ENCODE results near the gene PSME3IP1.

PSME3IP1 gene

GRCh38 chr16:57144027-57144426, 41.8 kb downstream of the PSME3IP1 start:
- no peak for DNase-seq (ENCODE audit: low spot score)

DNA sequence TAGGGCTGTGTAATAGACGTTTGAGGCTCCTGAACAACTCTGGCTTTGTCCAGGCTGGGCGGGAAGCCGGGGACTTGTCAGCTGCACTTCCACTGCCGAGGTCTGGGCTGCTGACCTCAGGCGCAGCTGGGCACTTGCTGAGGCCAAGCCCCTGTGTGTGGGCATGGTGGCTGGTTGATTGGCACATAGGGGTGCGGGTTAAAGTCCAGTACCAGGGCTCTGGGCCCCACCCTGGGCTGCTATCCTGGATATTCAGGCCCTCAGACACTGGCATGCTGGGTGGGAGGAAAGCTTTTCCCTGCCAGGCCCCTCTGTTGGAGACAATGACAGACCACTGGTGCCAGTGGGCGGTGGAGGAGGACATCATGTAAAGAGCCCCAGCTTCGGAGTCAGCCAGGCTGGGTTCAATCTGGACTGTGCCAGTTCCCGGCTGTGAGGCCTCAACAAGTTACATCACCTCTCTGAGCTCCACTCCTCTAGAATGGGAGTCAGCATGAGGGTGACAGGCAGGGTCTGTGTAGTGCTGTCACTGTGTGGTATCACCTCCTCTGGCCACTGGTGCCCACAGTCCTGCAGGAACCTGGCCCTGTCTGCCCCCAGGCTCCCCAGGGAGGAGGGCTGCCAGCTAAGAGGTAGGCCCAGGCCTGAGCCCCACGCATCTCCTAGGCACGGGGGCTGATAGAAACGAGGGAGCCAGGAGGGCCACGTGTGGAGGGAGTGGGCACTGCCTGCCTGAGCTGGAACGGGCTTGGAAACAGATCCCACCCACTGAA, 42.5 kb downstream of the PSME3IP1 start:
- no peak for DNase-seq (ENCODE audit: low spot score)

DNA sequence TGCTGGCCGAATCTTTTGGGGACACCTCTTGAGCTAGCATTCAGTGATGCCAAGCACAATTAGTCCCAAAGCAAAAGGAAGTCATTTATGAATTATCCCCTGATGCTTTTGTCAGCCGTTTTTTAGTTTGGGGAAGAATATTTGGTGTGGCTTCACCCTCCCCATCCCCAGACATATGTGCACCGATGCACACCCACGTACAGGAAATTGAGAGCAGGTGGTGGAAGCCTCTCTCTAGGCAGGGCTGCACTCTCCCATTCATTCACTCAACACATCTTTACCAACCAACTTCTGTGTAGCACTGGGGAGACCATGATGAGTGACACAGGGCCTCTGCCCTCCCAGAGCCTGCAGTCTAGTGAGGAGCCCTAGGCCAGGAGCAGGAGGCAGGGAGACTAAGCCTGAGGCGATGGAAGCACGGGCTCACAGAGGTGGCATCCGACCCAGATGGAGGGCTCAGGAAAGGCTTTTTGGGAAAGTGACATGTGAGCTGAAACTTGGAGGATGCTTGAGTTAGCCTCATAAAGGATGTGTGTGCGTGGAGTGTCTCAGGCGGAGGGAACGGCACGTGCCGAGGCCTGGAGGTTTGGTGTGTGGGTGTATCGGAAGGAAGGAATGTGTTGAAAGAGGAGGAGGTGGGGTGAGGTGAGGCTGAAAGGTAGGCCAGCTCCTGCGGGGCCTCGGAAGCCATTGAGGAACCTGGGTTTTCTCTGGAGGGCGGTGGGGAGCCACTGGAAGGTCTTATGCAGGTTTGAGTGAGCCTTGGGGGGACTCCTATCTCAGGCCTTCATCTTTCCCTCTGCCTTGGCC, 43.8 kb downstream of the PSME3IP1 start:
- no peak for DNase-seq (ENCODE audit: low spot score)

DNA sequence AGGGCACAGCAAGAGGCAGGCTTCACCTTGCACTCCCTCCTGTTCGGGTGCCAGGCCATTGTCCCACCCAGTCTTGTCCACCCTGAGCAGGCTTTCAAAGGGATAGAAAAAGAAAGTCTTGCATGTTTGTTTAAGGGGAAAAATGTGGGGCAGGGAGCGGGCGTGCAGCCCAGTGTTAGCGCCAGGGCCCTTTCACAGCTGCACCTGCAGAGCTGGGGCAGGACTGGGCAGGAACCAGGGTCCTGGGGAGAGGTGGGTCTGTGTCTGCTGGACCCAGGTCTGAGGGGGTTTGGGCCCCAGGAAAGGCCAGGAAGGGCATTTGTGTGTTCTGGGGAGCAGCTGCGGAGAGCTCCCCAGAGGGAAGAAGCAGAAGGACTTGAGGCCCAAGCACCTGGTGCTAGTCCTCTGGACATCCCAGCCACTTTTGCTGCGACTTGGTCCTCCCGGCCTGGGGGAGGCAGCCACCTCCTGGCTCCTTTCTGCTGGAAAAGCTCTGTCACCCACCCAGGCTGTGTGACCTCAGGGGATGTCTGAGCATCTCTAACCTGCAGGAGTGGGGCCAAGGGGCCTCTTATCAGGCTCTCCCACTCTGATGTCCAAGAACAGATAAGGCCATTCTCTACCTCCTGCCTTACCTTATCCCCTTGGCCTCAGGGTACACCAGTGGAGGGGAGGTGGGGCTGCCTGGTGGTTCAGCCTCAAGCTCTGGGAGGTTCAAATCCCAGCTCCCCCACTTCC, 44.7 kb downstream of the PSME3IP1 start:
- DNase-seq (ENCODE audit: low spot score), result no peak

- DNase-seq (ENCODE audit: low spot score), result no peak
Measured at GRCh38 chr16:57138281-57138935, 47.4 kb downstream of the PSME3IP1 start.

DNA sequence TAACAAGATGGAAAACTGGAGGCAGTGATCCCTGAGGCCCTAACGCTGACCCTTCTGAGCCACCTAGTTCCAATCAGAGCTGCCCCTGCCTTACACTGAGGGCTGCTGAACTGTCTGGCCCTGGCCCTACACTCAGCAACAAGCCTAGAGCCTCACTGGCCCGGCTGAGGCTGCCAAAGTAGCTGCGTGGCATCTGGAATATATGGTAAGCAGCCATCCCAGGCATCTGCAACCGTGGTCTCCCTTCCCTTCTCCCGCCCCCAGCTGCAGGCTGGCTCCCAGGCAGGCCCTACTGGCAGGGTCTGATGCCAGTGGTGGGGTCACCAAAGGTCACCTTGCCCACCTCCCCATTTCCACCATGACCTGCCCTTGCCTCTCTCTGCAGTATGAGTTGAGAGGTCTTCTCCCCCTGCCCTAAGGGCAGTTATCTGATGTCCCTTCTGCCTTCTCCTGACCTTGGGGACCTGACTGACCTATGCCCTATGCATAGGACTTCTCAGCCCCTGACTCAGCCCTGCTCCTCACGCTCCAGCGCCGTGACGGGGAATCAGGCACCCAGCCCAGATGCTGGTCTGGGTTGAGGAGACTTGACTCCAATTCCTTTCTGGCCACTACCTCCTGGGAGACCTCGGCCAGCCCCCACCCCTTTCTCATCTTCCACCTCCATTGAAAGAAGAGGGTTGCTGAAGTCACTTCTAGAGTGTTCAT, 48.1 kb downstream of the PSME3IP1 start:
- DNase-seq (ENCODE audit: low spot score), result no peak

DNA sequence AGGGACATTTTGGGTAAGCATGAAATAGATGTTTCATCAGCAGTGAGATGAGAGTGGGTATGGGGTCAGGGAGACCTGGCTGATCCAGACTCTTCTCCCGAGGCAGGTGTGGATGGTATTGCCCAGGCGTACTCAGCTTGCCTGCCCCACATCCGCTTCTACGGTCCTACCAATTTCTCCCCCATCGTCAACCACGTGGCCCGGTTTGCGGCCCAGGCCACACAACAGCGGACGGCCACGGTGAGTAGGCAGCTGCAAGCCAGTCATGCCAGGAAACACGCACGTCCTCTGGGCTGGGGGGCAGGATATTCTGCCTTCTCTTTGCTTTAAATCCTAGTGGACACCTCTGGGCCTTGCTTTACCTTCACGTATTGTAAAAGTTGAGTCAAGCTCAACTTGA, 48.8 kb downstream of the PSME3IP1 start:
- no peak for DNase-seq (ENCODE audit: low spot score)

DNA sequence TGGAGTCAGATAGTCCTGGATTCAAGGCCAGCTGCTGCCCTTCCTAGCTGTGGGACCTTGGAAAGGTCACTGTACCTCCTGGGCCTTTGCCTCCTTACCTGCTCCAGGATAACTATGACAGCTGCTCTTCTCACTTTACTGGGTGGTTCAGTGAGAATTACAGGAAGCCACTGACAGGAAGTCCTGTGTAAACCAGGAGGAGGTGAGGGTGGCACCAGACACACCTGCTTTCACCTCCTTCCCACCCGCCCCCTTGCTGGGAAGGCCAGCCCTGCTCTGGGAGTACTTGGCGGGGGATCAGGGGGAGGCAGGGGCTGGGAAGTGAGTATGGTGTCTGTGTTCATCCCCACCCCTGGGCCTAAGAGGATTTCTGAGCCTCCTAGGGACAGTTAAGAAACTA, 50.9 kb downstream of the PSME3IP1 start:
- no peak for DNase-seq (ENCODE audit: low spot score)

DNA sequence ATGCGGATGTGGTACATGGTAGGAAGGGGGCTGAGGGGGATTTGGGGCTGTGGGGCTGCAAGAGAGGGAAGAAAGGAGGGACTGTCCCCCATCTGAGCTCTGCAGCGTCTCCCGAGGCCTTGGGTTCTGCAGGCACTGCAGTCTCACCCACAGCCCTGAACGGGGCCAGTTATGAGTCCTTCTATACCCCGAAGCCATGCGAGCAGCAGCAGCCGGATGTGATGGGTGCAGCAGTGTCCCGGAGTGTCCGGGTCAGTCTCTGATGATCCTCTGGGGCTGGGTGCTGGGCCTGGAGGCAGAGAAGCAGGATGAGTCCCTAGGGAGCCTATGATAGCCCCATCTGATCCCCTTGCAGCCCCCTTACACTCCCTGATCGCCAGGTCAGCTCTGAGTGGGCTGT, 52.0 kb downstream of the PSME3IP1 start:
- no peak for DNase-seq (ENCODE audit: low spot score)

DNA sequence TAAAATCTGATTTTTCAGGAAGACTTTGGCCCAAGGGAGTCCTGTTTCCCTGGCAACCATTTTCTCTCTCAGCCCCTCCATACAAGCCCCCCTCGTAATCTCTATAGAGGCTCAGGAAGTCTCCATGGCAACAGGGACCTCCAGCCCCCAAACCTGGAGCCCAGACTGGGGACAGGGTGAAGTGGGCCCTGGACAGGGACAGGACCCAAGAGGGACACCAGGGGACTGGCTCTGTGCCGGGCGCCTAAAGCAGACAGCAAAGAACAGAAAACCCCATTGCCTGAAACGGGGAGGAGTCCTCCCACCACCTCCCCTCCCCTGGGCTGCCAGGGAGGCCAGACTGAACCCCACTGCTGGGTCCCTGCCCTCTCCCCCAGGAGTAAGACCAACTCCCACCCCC, 52.8 kb downstream of the PSME3IP1 start:
- DNase-seq (ENCODE audit: low spot score), result no peak

DNA sequence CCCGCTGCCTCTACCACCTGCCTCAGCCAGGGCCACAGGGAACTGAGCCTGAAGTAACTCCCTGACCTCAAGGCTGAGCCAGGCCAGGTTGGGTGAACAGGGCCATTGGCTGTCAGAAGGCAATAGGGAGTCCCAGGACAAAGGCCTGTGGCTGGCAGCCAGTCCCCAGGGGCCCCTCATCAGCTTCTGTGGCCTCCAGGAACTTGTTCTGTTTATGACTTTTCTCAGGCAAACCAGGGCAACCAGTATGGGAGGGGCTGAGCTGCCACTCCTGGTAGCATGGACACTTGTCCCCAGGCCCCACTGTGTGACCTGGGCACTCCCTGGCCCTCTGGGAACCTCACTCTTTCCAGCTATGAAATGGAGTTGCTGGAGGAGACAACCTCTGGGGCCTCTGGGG, 53.4 kb downstream of the PSME3IP1 start:
- no peak for DNase-seq (ENCODE audit: low spot score)

DNA sequence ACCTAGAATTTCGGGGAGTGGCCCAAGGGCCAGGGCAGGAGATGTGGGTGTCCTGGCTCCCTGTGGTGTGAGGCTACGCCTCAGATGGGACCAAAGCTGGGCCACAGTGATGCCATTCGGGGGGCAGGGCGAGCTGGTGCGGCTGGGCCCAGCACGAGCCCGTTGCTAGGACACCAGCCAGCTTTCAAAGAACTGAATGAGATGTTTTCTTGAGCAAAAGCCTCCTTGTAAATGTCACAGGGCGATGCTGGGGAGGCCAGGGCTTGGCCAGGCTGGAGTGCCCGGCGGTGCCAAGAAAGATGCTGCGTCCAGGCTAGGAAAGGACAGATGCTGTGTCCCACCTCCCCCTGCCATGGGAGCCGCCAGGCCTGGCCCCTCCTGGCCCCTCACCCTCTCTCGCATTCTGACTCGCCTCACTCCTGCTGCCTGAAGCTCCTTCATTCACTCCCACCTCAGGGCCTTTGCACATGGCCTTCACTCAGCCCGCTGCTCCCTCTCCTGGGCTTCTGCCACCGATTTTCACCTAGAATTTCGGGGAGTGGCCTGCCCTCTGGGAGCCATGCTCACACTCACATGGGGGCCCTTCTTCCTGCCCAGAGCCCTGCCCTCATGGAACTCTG, 54.4 kb downstream of the PSME3IP1 start:
- no peak for DNase-seq (ENCODE audit: low spot score)

- no peak for DNase-seq (ENCODE audit: low spot score)
Measured at GRCh38 chr16:57130950-57131321, 54.9 kb downstream of the PSME3IP1 start.

GRCh38 chr16:57128771-57129389, 57.0 kb downstream of the PSME3IP1 start:
- no peak for DNase-seq (ENCODE audit: low spot score)

DNA sequence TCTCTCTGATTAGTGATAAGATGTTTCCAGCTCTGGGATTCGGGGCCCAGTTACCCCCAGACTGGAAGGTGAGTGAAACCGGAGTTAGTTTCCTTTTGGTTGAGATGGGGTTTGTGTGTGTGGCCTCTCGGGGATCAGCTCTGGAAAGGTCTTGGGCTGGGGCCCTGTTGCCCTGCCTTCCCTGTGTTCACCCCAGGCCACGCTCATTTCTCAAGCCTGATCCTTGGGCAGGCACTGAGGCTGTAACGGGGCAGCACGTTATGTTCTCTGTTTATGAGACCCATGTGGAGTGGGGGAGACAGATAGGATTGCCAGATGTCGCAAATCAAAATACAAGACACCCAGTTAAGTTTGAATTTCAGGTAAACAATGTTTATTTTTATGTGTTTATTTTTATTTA, 58.0 kb downstream of the PSME3IP1 start:
- no peak for DNase-seq (ENCODE audit: low spot score)

- DNase-seq (ENCODE audit: low spot score), result no peak
Measured at GRCh38 chr16:57127037-57127763, 58.6 kb downstream of the PSME3IP1 start.

DNA sequence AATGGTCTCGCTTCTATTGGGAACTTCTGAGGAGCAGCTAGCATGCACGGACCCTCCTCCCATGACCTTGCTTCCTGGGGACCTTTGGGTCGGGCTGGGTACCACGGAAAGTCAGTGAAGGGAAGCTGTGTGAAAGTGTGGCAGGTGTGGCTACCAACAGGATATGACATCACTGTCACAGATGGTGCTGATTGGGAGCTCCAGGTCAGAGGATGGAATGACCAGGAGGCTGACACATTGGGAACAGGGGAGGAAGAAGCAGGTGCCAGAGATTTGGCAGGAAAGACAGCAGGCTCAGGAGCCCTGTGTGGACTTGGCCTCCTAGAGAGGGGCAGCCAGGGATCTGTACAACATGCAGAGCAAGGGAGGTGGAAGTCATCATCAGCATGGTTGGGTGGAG, 59.4 kb downstream of the PSME3IP1 start:
- no peak for DNase-seq (ENCODE audit: low spot score)

DNA sequence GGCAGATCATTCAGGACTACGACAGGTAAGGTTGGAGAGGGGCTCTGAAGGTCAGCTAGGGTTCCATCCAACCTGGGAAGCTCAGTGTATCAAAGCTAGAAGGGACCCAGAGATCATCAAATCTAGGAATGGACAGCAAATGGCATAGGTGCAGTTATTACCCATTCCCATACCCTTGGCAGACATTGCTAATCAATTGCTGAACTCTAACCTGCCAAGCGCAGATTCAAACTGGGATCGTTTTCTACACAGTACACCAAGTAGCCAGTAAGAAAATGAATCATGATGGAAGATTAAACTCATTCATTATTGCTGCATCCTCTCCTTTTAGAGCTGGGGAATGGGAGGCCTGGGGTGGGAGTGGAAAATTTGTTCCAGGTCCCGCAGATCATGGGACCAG, 59.9 kb downstream of the PSME3IP1 start:
- no peak for DNase-seq (ENCODE audit: low spot score)

- DNase-seq (ENCODE audit: low spot score), result no peak
Measured at GRCh38 chr16:57125376-57125775, 60.5 kb downstream of the PSME3IP1 start.

All from kidney capillary endothelial cell (primary cell).